H7 (cell line): Measurements from ENCODE around the gene DDX39A. TPM values are rescaled to one million over a fixed set of nuclear protein-coding genes. Genes with fewer than 3 reads are reported as not detected.
"Not testable (repeated sequence)": the region's sequence is repeated elsewhere in the genome, so short reads cannot be mapped to it uniquely, and the experiment has no call there.

ENCODE experiments used
- DNase-seq: peaks from one replicate; pipeline ENCODE4 v3.0.0; 2012
- H3K27me3 ChIP-seq: 2 replicates; pipeline ENCODE4 v1.6.0; 2011; ENCODE audit warnings: mild to moderate bottlenecking, low read length; ENCODE audit not compliant: control insufficient read depth, insufficient read depth
- H3K36me3 ChIP-seq: replicated peaks from 2 replicates; pipeline ENCODE4 v1.5.1; 2011; ENCODE audit warnings: low read length; ENCODE audit not compliant: control insufficient read depth, insufficient read depth
- H3K4me3 ChIP-seq: 2 replicates; pipeline ENCODE4 v1.5.1; 2011; ENCODE audit warnings: low read depth, mild to moderate bottlenecking, control low read depth, low read length, moderate library complexity; ENCODE audit not compliant: insufficient read depth
- total RNA-seq: library from RNA; depleted of rRNA; stranded (reverse); fragments of >200 nt; shearing (Covaris generic); gene quantifications from 2 replicates; pipeline ENCODE4 v1.2.3, GENCODE V29; 2014

The DDX39A gene
- total RNA-seq, 1 experiment from 2014 or later = 131 TPM

- Histone ChIP-seq H3K36me3 (peaks cover 1% of the 10 kb centered on the region; the same call in 1 of the 2 replicates), H3K27me3 (no peaks in the 10 kb centered on the region), H3K4me3 (no peak overlapping the region)
- peak; percentile 59 for DNase-seq
These were observed 25.8 kb downstream of the DDX39A start for GRCh38 chr19:14393329-14393728.

GRCh38 chr19:14391156-14391821, 27.9 kb downstream of the DDX39A start:
- H3K27me3 ChIP-seq = no peaks in the 10 kb centered on the region
- DNase-seq = no peak

GRCh38 chr19:14390548-14390947, 28.6 kb downstream of the DDX39A start:
- no peaks in the 10 kb centered on the region for H3K27me3 ChIP-seq
- H3K36me3 ChIP-seq = peaks cover 1% of the 10 kb centered on the region; the same call in 1 of the 2 replicates
- H3K4me3 ChIP-seq = no peak overlapping the region
- no peak for DNase-seq

More at GRCh38 chr19:14391156-14391821, 27.9 kb downstream of the DDX39A start:
- H3K4me3 ChIP-seq = no peak overlapping the region
- peaks cover 1% of the 10 kb centered on the region; the same call in 1 of the 2 replicates for H3K36me3 ChIP-seq

GRCh38 chr19:14385492-14385891, 33.6 kb downstream of the DDX39A start:
- H3K27me3 ChIP-seq = no peaks in the 10 kb centered on the region
- H3K4me3 ChIP-seq = no peak overlapping the region
- no peaks in the 10 kb centered on the region for H3K36me3 ChIP-seq

GRCh38 chr19:14383661-14384555, 35.2 kb downstream of the DDX39A start:
- Histone ChIP-seq H3K4me3 (no peak overlapping the region), H3K27me3 (no peaks in the 10 kb centered on the region), H3K36me3 (no peaks in the 10 kb centered on the region)
- peak; percentile 46 for DNase-seq

More at GRCh38 chr19:14385492-14385891, 33.6 kb downstream of the DDX39A start:
- peak; percentile 4 for DNase-seq

GRCh38 chr19:14381689-14382474, 37.3 kb downstream of the DDX39A start:
- Histone ChIP-seq H3K27me3 (no peaks in the 10 kb centered on the region), H3K36me3 (no peaks in the 10 kb centered on the region), H3K4me3 (peak overlapping the region; percentile 39)
- peak; percentile 34 for DNase-seq

GRCh38 chr19:14379294-14380065, 39.7 kb downstream of the DDX39A start:
- H3K36me3 ChIP-seq = no peaks in the 10 kb centered on the region
- no peak overlapping the region for H3K4me3 ChIP-seq
- no peak for DNase-seq
- no peaks in the 10 kb centered on the region for H3K27me3 ChIP-seq

GRCh38 chr19:14378890-14379289, 40.3 kb downstream of the DDX39A start:
- Histone ChIP-seq H3K4me3 (no peak overlapping the region), H3K27me3 (no peaks in the 10 kb centered on the region), H3K36me3 (no peaks in the 10 kb centered on the region)
- DNase-seq = no peak

GRCh38 chr19:14377883-14378328, 41.2 kb downstream of the DDX39A start:
- no peak overlapping the region for H3K4me3 ChIP-seq
- no peak for DNase-seq
- no peaks in the 10 kb centered on the region for H3K36me3 ChIP-seq
- H3K27me3 ChIP-seq = no peaks in the 10 kb centered on the region

- no peak overlapping the region for H3K4me3 ChIP-seq
- H3K27me3 ChIP-seq = no peaks in the 10 kb centered on the region
- DNase-seq = peak; percentile 43
- no peaks in the 10 kb centered on the region for H3K36me3 ChIP-seq
These were observed 43.4 kb downstream of the DDX39A start for GRCh38 chr19:14375582-14376291.

- no peak overlapping the region for H3K4me3 ChIP-seq
- no peak for DNase-seq
- no peaks in the 10 kb centered on the region for H3K27me3 ChIP-seq
- H3K36me3 ChIP-seq = no peaks in the 10 kb centered on the region
These were observed 44.0 kb downstream of the DDX39A start for GRCh38 chr19:14375055-14375581.

GRCh38 chr19:14374313-14374712, 44.8 kb downstream of the DDX39A start:
- H3K36me3 ChIP-seq, H3K27me3 ChIP-seq, H3K4me3 ChIP-seq, DNase-seq: not testable (repeated sequence)

- not testable (repeated sequence) for H3K36me3 ChIP-seq, DNase-seq, H3K27me3 ChIP-seq, H3K4me3 ChIP-seq
These were observed 46.6 kb downstream of the DDX39A start for GRCh38 chr19:14372384-14373077.
